NCI-H2107 treated with DMSO at 0.1 percent for 48 hours (cell line): ENCODE data around the gene OXNAD1.

Experiments used
- DNase-seq: peaks from one replicate; lab custom pipeline; 2025; ENCODE audit not compliant: unreplicated experiment; lab: John Stamatoyannopoulos, UW

The OXNAD1 gene

DNA sequence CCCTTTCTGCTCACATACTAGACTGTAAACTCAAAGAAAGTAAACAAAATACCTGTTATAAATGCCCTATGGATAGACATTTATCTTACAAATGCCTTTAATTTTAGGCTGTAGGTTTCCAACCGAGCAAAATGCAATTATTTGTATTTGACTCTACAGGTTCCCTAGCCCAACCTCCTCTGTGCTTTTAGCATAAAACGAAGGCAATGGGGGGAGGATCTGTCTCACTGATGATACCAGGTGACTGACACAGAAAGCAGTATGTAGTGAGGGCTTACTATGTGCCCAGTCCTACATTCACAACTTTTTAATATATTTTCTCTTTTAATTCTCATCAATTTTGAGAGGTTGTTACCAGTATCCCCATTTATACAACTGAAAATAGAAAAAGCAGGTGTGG is 87.4 kb downstream of the OXNAD1 start:
- no peak for DNase-seq

DNA sequence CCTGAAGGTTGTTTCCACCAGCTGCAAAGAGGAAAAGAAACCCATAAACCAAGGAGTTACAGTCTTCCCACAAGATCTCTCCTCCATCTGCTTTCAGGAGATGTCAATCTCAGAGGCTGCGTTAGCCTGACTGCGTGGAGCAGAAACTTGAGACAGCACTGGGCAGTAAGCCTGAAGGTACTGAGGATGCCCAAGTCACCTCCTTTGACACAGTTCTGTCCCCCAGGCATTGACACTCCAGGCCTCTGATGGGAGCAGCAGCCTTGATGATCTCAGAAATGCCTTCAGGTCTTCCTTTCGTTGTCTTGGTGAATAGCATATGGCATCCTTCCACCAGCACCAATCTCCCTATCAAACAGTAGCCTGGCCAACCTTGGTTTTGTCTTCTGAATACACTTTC is 89.3 kb downstream of the OXNAD1 start:
- no peak for DNase-seq
